H1 (cell line): ENCODE measurements around the gene ZMYM4. TPM values are rescaled to one million over a fixed set of nuclear protein-coding genes. Genes with fewer than 3 reads are reported as not detected.

Experiments
- CTCF ChIP-seq, 3 experiments: IDR thresholded peaks; 1 replicate in 2 of 3; 2 replicates in 1 of 3; pipeline versions ENCODE4 v1.5.1 to v1.6.1; 2011; ENCODE audit warnings: low read length in 3 of 3, mild to moderate bottlenecking in 3 of 3, inconsistent platforms in 2 of 3, low read depth in 1 of 3, moderate library complexity in 1 of 3; ENCODE audit not compliant: insufficient read depth in 1 of 3; ENCODE audit errors: control extremely low read depth in 1 of 3
- EP300 ChIP-seq, 2 experiments: IDR thresholded peaks; 1 replicate in 1 of 2; 2 replicates in 1 of 2; pipeline ENCODE4 v1.6.1; 2011 to 2012; ENCODE audit warnings: low read depth in 2 of 2, low read length in 2 of 2, mild to moderate bottlenecking in 2 of 2, borderline replicate concordance in 1 of 2, inconsistent platforms in 1 of 2, moderate library complexity in 1 of 2
- PHF8 ChIP-seq: fragments of 200-600 bp; sonication (generic); conservative IDR thresholded peaks from 2 replicates; pipeline ENCODE4 v1.7.1; 2012; ENCODE audit warnings: low read depth, mild to moderate bottlenecking, inconsistent platforms, low read length, moderate library complexity
- RAD21 ChIP-seq, 2 experiments: IDR thresholded peaks in 1 of 2; conservative IDR thresholded peaks in 1 of 2; 2 replicates each; pipeline ENCODE4 v1.6.1; 2011; ENCODE audit warnings: low read depth in 2 of 2, low read length in 2 of 2, improper control_type of control experiment in 1 of 2, inconsistent platforms in 1 of 2, mild to moderate bottlenecking in 1 of 2, moderate library complexity in 1 of 2
- polyA plus RNA-seq, 7 experiments: library from polyadenylated mRNA; depleted of rRNA in 3 of 7; stranded (reverse) in 5 of 7; unstranded in 2 of 7; fragments of >200 nt in 5 of 7; fragments of 200-250 nt in 2 of 7; gene quantifications; 1 replicate in 5 of 7; 2 replicates in 1 of 7; 4 replicates in 1 of 7; pipeline versions ENCODE4 v1.2.1 to v1.2.3, GENCODE V29; 2011 to 2013; ENCODE audit warnings: missing spikeins in 2 of 7, mixed read lengths in 2 of 7
- total RNA-seq: library from RNA; stranded (reverse); fragmentation: NEBNext Ultra II Directional; extraction: Animal tissue kit (Norgen Biotek cat#: 25700); gene quantifications from 2 replicates; pipeline ENCODE4 v1.2.1, GENCODE V29; 2021

ZMYM4 gene
- total and polyA plus RNA-seq, 2 of the 8 experiments (the other 6 are each of a cell fraction or from before 2014, with no cell fraction given): 16.7 to 81.3 TPM

DNA sequence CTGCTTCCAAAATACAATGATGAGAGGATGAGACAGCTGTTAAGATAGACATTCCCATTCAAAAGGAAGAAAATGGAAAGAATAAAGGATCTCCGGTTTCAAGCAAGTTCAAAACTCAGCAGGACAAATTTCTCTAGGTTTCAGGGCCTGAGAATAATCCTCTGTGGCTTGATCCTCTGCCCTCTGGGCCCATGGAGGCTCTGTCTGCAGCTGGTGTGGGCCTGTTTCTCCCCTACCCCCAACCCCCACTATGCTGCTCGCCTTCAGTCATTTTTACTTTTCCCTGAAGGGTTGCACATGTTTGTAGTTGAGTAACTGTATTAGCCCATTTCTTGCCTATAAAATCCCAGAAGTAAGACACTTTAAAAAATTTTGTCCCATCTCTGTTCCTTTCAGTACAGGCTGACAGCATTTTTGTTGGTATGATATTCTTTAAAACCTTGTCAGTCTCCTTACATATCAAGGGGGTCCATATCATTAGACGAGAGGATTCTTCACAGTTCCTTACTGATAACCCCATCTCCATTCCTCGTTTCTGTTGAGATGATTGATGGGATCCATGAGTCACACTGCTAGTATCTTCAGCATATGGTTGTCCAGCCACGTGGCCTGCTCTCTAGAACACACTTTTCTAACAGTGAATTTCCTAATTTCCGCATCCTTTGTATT is 10.5 kb downstream of the ZMYM4 start (continued):
- TF ChIP-seq CTCF (IDR thresholded peaks at IDR 0.05; ENCODE audit: control extremely low read depth in 1 of 3, insufficient read depth in 1 of 3, low read depth in 1 of 3, low read length in 3 of 3): no peak
- TF ChIP-seq RAD21 (IDR thresholded peaks at IDR 0.05 in 1 of 2, conservative IDR thresholded peaks at IDR 0.05 in 1 of 2; ENCODE audit: low read depth in 2 of 2, low read length in 2 of 2): no peak
- TF ChIP-seq PHF8: no peak
- no peak for TF ChIP-seq EP300 (IDR thresholded peaks at IDR 0.05; ENCODE audit: borderline replicate concordance in 1 of 2, low read depth in 2 of 2, low read length in 2 of 2)
